T-helper 17 cell (primary cell): ENCODE results near the gene USP30. TPM values are rescaled to one million over a fixed set of nuclear protein-coding genes. Genes with fewer than 3 reads are reported as not detected.

Experiments
- ATAC-seq: fragments of 150-1000 bp; cut with Tn5 transposase; 2 replicates; pipeline ENCODE4 v1.10.0; 2021; ENCODE audit warnings: mild to moderate bottlenecking, moderate library complexity
- DNase-seq, 3 donors: peaks; one replicate each; pipeline versions ENCODE4 v3.0.0 to v3.0.0-alpha.2; 2020 to 2021
- H3K9me3 ChIP-seq: one replicate; pipeline ENCODE4 v1.7.0; 2013; ENCODE audit warnings: low read length, mild to moderate bottlenecking; ENCODE audit not compliant: control insufficient read depth, poor library complexity, severe bottlenecking
- H3K27ac Mint-ChIP-seq: one replicate; pipeline ENCODE4 v1.8.0; 2022; ENCODE audit warnings: mild to moderate bottlenecking, moderate library complexity, mixed read lengths
- H3K27me3 Mint-ChIP-seq: one replicate; pipeline ENCODE4 v1.8.0; 2022; ENCODE audit warnings: mixed read lengths
- H3K36me3 Mint-ChIP-seq: one replicate; pipeline ENCODE4 v1.8.0; 2022; ENCODE audit warnings: low read depth, mixed read lengths
- H3K4me1 Mint-ChIP-seq: one replicate; pipeline ENCODE4 v1.8.0; 2022; ENCODE audit warnings: mild to moderate bottlenecking, mixed read lengths
- H3K4me3 Mint-ChIP-seq: one replicate; pipeline ENCODE4 v1.8.0; 2022; ENCODE audit warnings: mild to moderate bottlenecking, moderate library complexity, mixed read lengths
- total RNA-seq, 4 donors: library from RNA in 2 of 4; stranded (reverse) in 2 of 4; gene quantifications; one replicate each; pipeline ENCODE4 v1.2.3 and lab custom pipeline; 2022 to 2026

Gene USP30
- total RNA-seq, 2 donors from 2014 or later: 15.9 to 20.2 TPM

- no peak for ATAC-seq
- DNase-seq: no peak
- Mint-ChIP-seq H3K27ac (no peak overlapping the region), H3K4me3 (no peak overlapping the region), H3K36me3 (peaks cover 2% of the 10 kb centered on the region), H3K27me3 (no peaks in the 10 kb centered on the region), H3K4me1 (peaks cover 16% of the 10 kb centered on the region)
- no peaks in the 10 kb centered on the region for H3K9me3 ChIP-seq
Observed at GRCh38 chr12:109113661-109114321, 61.4 kb downstream of the USP30 start.

- Mint-ChIP-seq H3K4me1 (peaks cover 16% of the 10 kb centered on the region), H3K27me3 (no peaks in the 10 kb centered on the region), H3K27ac (no peak overlapping the region), H3K4me3 (no peak overlapping the region), H3K36me3 (peaks cover 2% of the 10 kb centered on the region)
- ATAC-seq (no peak), DNase-seq (no peak)
- no peaks in the 10 kb centered on the region for H3K9me3 ChIP-seq
Observed at GRCh38 chr12:109114644-109115043, 62.3 kb downstream of the USP30 start.

DNA sequence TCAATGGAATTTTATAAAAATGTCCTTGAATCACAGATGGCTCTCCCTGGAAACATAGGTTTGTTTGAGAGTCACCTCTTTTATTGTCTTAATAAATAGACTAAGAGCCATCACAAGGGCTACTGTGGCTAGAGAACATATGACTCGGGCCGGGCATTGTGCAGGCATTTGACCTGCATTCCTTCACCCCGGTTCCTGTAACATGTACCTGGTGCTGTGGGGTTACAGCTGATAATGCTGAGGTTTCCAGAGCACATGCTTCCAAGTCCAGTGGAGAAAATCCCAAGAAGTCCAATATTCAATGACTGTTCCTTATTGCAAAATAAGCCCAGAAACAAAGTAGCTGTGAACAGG is 63.0 kb downstream of the USP30 start:
- DNase-seq: no peak
- peaks cover 15% of the 10 kb centered on the region for H3K4me1 Mint-ChIP-seq
- no peak for ATAC-seq
- peaks cover 2% of the 10 kb centered on the region for H3K36me3 Mint-ChIP-seq
- no peak overlapping the region for H3K4me3 Mint-ChIP-seq
- H3K27me3 Mint-ChIP-seq: no peaks in the 10 kb centered on the region
- H3K27ac Mint-ChIP-seq: no peak overlapping the region
- no peaks in the 10 kb centered on the region for H3K9me3 ChIP-seq

DNA sequence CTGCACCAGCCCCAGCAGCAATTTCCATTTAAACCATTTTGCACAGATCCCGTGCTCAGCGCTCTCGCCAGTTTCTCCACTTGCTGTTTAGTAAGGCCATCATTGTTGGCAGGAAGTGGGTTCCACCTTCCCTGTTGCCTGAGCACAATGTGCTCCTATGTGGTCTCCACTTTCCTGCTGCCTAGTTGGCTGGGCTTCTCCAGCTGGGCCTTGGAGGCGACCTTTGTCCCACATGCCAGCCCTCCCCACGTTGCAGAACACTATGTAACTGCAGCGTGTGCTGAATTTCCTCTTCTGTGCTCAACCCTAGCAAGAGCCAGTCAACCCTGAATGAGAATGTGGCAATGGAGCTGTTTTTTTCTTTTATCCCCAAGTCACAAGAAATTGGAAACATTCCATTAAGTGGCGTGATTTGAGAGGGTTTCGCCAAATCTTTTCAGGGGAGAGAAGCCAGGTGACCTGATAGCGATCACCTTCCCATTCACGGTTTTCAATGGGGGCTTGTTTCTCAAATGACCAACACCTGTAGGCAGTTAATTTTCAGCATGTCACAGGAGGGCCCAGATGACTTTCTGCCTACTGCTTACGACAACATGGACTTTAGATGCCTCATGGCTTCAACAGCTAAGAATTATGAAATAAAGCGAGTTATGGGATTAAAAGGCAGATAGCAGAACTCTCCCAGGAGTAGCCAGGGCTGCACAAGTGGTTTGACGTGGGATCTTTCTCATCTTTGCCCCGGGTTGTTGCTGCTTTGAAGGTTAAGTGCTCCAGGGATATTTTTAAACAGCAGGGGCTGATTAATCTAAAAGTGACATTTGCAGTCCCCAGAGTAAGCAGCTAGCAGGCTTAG is 63.6 kb downstream of the USP30 start, which contains the start of gene ACACB:
Gene ACACB, plus strand, starts transcription at position 830 of the 853 bp plus-strand sequence. CDS start 22,819 bp downstream, outside the sequence.
- Mint-ChIP-seq H3K4me3 (peak within 1 kb of the TSS; percentile 32), H3K4me1 (peaks cover 14% of the 10 kb centered on the region), H3K36me3 (peaks cover 2% of the 10 kb centered on the region), H3K27ac (no peak within 1 kb of the TSS), H3K27me3 (no peaks in the 10 kb centered on the region)
- ATAC-seq: no peak
- H3K9me3 ChIP-seq: no peaks in the 10 kb centered on the region
- no peak for DNase-seq

DNA sequence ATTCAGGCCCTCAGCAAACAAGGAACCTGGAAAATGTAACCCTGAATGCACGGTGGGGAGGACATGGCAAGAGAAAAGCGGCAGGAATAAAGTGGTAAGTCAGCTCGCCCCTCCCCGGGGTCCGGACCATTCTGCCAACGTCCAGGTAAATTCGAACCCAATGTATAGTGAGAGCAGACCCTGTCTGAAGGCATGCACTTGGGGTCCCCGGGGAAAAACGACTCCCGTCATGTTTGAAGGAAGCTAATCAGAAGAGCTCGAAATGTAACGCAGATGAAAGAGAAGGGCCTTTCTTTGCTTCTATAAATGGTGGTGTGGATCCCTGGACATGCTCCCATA is 64.2 kb downstream of the USP30 start:
- no peaks in the 10 kb centered on the region for H3K9me3 ChIP-seq
- ATAC-seq: no peak
- Mint-ChIP-seq H3K4me3 (no peak overlapping the region), H3K4me1 (peaks cover 14% of the 10 kb centered on the region), H3K36me3 (peaks cover 2% of the 10 kb centered on the region), H3K27ac (no peak overlapping the region), H3K27me3 (no peaks in the 10 kb centered on the region)
- DNase-seq: no peak

DNA sequence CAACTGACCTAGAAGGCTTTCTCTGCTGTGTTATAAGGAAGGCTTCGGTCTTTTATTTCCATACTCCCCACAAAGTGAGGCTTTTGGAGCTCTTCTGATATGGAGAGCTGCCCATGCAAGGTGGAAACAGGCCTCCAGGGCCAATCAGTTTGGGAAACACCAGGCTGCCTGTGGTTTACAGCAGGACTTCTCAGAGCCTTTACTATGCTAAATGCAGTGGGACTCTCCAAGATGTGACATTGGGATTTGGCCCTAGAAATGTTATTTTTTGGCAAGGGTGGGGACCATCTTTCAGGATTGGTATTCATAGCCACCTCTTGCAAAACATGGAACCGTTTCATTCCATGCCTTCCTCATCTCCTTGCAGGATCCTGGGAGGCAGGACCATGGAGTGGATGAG is 67.7 kb downstream of the USP30 start:
- DNase-seq: no peak
- H3K4me3 Mint-ChIP-seq: no peak overlapping the region
- H3K9me3 ChIP-seq: no peaks in the 10 kb centered on the region
- ATAC-seq: no peak
- H3K27me3 Mint-ChIP-seq: no peaks in the 10 kb centered on the region
- H3K27ac Mint-ChIP-seq: no peak overlapping the region
- peaks cover 10% of the 10 kb centered on the region for H3K4me1 Mint-ChIP-seq
- H3K36me3 Mint-ChIP-seq: peaks cover 2% of the 10 kb centered on the region

GRCh38 chr12:109120557-109120956 is 68.2 kb downstream of the USP30 start:
- Mint-ChIP-seq H3K4me1 (peaks cover 11% of the 10 kb centered on the region), H3K36me3 (peaks cover 2% of the 10 kb centered on the region), H3K27me3 (no peaks in the 10 kb centered on the region), H3K27ac (peak overlapping the region; percentile 62), H3K4me3 (no peak overlapping the region)
- ATAC-seq: no peak
- H3K9me3 ChIP-seq: no peaks in the 10 kb centered on the region
- no peak for DNase-seq

DNA sequence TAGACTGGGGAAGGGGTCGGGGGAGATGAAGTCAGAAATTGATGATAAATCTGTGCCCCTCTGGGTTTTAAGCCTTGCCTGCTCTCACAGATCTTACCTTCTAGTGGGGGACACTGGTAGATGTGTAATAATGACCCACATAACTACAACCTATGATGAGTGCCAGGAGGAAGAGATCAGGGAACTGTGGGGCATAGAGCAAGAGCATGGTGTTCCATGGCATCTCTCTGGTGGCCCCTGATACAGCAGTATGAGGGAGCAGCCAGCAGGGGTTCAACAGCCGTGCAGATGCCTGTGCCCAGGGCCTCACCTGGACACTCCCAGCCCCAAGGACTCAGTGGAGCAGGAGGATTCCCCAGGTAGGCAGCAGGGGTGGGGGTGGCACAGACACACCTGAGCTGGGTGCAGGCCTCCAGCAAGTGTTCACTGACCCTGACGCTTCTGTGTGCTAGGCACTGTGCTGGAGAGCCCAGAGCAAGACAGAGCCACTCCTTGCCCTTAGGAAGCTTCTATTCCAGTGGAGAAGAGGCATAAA is 69.0 kb downstream of the USP30 start:
- no peaks in the 10 kb centered on the region for H3K27me3 Mint-ChIP-seq
- ATAC-seq (no peak), DNase-seq (no peak)
- peaks cover 6% of the 10 kb centered on the region for H3K4me1 Mint-ChIP-seq
- H3K27ac Mint-ChIP-seq: peak overlapping the region; percentile 62
- no peak overlapping the region for H3K4me3 Mint-ChIP-seq
- no peaks in the 10 kb centered on the region for H3K36me3 Mint-ChIP-seq
- H3K9me3 ChIP-seq: no peaks in the 10 kb centered on the region

DNA sequence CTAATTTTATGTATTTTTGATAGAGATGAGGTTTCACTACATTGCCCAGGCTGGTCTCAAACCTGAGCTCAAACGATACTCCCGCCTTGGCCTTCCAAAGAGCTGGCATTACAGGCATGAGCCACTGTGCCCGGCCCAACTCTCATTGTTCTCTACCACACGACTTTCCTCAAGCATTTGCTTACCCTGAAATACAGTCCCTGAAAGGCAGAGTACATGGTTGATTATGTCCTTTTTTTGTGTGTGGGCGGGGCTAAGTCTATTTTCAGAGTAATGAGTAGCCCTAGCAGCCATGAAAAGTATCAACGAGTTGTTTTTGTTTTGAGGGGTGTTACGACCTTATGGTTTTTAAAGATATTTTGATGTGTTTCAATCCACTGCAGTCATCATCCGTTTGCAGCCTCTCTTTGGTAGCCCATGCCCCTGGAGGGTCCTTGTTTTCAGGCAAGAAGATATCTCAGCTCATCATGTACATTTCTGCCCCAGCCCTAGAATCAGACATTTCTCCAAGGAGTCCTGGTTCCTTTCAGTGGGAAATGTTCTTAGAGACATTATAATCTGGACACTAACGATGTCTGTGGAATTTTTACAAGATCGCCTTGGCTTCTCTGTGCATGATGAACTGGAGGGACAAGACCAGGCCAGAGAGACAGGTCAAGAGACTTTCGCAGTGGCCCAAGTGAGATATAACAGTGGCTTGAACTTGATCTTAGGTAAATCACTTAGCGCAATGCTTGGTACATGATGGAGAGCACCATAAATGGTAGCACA is 72.7 kb downstream of the USP30 start:
- Mint-ChIP-seq H3K27me3 (no peaks in the 10 kb centered on the region), H3K36me3 (no peaks in the 10 kb centered on the region), H3K4me1 (peaks cover 6% of the 10 kb centered on the region), H3K27ac (no peak overlapping the region), H3K4me3 (no peak overlapping the region)
- DNase-seq: no peak
- ATAC-seq: no peak
- H3K9me3 ChIP-seq: no peaks in the 10 kb centered on the region

- ATAC-seq (no peak), DNase-seq (no peak)
- H3K4me3 Mint-ChIP-seq: no peak overlapping the region
- H3K9me3 ChIP-seq: no peaks in the 10 kb centered on the region
- peaks cover 6% of the 10 kb centered on the region for H3K4me1 Mint-ChIP-seq
- H3K27me3 Mint-ChIP-seq: no peaks in the 10 kb centered on the region
- no peak overlapping the region for H3K27ac Mint-ChIP-seq
- H3K36me3 Mint-ChIP-seq: no peaks in the 10 kb centered on the region
Observed at GRCh38 chr12:109125791-109126190, 73.4 kb downstream of the USP30 start.

DNA sequence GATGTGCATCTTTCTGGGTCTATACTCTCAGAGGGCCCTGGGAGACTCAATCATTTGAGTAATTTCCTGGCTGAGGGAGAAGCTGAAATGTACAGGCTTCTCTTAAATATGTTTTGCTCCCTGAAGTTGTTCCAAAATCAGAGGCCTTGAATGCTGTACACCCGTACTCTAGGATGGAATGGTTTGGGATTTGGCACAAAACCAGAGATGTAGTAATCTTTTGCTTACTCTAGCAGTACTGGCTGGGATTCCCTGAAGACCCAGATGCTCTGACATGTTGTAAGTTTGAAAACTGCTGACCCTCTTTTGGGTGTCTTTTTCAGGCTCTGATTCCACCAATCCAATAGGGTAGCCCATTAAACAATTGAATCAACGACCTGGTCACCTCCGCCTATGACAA is 74.4 kb downstream of the USP30 start:
- Mint-ChIP-seq H3K27me3 (no peaks in the 10 kb centered on the region), H3K4me3 (no peak overlapping the region), H3K36me3 (no peaks in the 10 kb centered on the region), H3K27ac (no peak overlapping the region), H3K4me1 (peaks cover 6% of the 10 kb centered on the region)
- ATAC-seq (no peak), DNase-seq (no peak)
- no peaks in the 10 kb centered on the region for H3K9me3 ChIP-seq

DNA sequence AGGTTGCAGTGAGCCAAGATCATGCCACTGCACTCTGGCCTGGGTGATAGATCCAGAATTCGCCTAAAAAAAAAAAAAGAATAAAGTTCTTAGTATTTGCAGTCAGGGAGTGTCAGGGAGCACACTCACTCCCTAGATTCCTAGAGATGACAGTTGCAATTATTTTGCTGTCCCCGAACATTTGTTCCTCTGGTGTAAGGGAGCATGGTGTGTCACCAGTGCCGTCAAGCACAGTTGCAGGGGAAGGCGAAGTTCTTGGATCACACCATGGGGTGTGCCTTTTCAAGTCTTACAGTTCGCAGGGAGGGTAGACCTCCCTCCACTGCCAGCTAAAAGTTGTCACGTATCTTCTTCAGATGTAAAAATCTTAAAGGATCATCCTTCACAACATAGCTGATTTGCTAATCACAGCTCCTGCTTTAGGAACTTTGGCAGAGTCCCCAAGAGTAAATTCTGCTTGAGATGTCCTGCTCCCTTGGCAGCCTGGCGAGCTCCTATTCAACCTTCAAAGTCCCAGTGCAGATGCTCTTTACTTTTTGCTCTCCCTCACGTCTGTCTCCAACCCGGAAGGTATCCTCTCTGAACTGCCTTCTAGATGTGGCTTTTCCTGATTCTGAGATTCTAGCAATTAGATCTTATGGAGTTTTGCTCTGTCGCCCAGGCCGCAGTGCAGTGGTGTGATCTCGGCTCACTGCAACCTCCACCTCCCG is 75.3 kb downstream of the USP30 start:
- no peak overlapping the region for H3K4me3 Mint-ChIP-seq
- no peaks in the 10 kb centered on the region for H3K36me3 Mint-ChIP-seq
- ATAC-seq: no peak
- no peak overlapping the region for H3K27ac Mint-ChIP-seq
- peaks cover 6% of the 10 kb centered on the region for H3K4me1 Mint-ChIP-seq
- H3K27me3 Mint-ChIP-seq: no peaks in the 10 kb centered on the region
- H3K9me3 ChIP-seq: no peaks in the 10 kb centered on the region
- no peak for DNase-seq
